ENCODE measurements around the gene PRR33.
"Not testable (repeated sequence)": the region's sequence is repeated elsewhere in the genome, so short reads cannot be mapped to it uniquely, and the experiment has no call there.

GRCh38 chr11:1939788-1940187 is 48.1 kb upstream of the PRR33 start:
- not testable (repeated sequence) for TF ChIP-seq POLR2AphosphoS5 (IDR thresholded peaks at IDR 0.05; ENCODE audit: insufficient read depth in 1 of 2, low read depth in 1 of 2); CTCF (IDR thresholded peaks at IDR 0.05); POLR2A (IDR thresholded peaks at IDR 0.05)
